Suprapubic skin (tissue), 4 donors: ENCODE measurements around the gene GSG1. TPM values are rescaled to one million over a fixed set of nuclear protein-coding genes. Genes with fewer than 3 reads are reported as not detected.
A peak's percentile ranks its signal among the peaks of the same experiment; 100 is the strongest.
"Not testable (repeated sequence)": the region's sequence is repeated elsewhere in the genome, so short reads cannot be mapped to it uniquely, and the experiment has no call there.

Experiments
- DNase-seq, 2 donors: peaks; one replicate each; pipeline ENCODE4 v3.0.0-alpha.2; 2019; ENCODE audit warnings: low spot score in 2 of 2
- H3K27ac ChIP-seq: fragments of 200-600 bp; sonication (generic); one replicate; pipeline ENCODE4 v1.5.1; 2019
- H3K27me3 ChIP-seq: fragments of 200-600 bp; sonication (generic); one replicate; pipeline ENCODE4 v1.5.1; 2019
- H3K36me3 ChIP-seq: fragments of 200-600 bp; sonication (generic); one replicate; pipeline ENCODE4 v1.5.1; 2019
- H3K4me1 ChIP-seq: fragments of 200-600 bp; sonication (generic); one replicate; pipeline ENCODE4 v1.5.1; 2019
- H3K4me3 ChIP-seq: fragments of 200-600 bp; sonication (generic); one replicate; pipeline ENCODE4 v1.5.1; 2019; ENCODE audit warnings: mild to moderate bottlenecking
- H3K9me3 ChIP-seq: fragments of 200-600 bp; sonication (generic); one replicate; pipeline ENCODE4 v1.5.1; 2019
- EP300 ChIP-seq: sonication (generic); formaldehyde crosslinking; IDR thresholded peaks from one replicate; pipeline ENCODE4 v1.6.1; 2017; ENCODE audit warnings: antibody characterized with exemption
- POLR2A ChIP-seq, 2 donors: fragments of 450-650 bp; IDR thresholded peaks; one replicate each; pipeline ENCODE4 v1.6.1; 2017; ENCODE audit warnings: antibody characterized with exemption in 2 of 2, mild to moderate bottlenecking in 2 of 2, moderate library complexity in 2 of 2
- POLR2AphosphoS5 ChIP-seq, 3 donors: sonication (generic); formaldehyde crosslinking; IDR thresholded peaks; one replicate each; pipeline ENCODE4 v1.6.1; 2017; ENCODE audit warnings: antibody characterized with exemption in 3 of 3
- WGBS: methylation state at CpG from one replicate; pipeline ENCODE4 v1.1.5; 2018; 5-methylcytosine and 5-hydroxymethylcytosine counted together
- total RNA-seq, 4 donors: library from RNA; depleted of rRNA; stranded (reverse); fragments of >200 nt; gene quantifications; one replicate each; pipeline ENCODE4 v1.1.0, GENCODE V29; 2016
- TF ChIP-seq, protein P1 (sequence below), 2 donors: fragments of 200-600 bp in 1 of 2; fragments of 450-650 bp in 1 of 2; sonication (generic) in 1 of 2; IDR thresholded peaks; one replicate each; pipeline ENCODE4 v1.5.1; 2016 to 2019; ENCODE audit warnings: antibody characterized with exemption in 2 of 2, mild to moderate bottlenecking in 1 of 2, moderate library complexity in 1 of 2

Gene GSG1
- total RNA-seq, 4 donors from 2014 or later = not detected

DNA sequence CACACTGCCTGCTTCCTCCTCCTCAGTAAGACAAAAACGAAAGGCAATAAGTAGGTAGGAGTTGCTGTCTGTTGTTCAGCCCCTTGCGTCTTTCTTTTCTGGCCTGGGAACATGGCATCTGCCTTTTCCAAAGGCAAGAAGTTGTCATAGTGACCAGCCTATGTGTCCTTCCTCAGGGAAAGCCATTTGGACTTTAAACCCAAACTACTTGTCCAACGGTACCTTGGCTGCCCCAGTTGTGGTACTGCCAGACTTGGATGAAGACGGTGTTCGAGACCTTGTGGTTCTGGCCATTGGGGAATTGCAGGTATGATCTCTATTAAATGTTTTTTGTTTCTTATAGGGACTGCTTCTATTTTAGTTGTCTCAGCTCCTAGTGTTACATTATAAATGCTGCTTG lies 40.8 kb downstream of the GSG1 start:
- no peaks in the 10 kb centered on the region for H3K9me3 ChIP-seq
- no peaks in the 10 kb centered on the region for H3K27me3 ChIP-seq
- no peak for DNase-seq
- 97% methylated on average over 5 of the region's 5 CpGs for WGBS
- H3K4me3 ChIP-seq = no peak overlapping the region
- peaks cover 30% of the 10 kb centered on the region for H3K36me3 ChIP-seq
- TF ChIP-seq, protein P1, sequence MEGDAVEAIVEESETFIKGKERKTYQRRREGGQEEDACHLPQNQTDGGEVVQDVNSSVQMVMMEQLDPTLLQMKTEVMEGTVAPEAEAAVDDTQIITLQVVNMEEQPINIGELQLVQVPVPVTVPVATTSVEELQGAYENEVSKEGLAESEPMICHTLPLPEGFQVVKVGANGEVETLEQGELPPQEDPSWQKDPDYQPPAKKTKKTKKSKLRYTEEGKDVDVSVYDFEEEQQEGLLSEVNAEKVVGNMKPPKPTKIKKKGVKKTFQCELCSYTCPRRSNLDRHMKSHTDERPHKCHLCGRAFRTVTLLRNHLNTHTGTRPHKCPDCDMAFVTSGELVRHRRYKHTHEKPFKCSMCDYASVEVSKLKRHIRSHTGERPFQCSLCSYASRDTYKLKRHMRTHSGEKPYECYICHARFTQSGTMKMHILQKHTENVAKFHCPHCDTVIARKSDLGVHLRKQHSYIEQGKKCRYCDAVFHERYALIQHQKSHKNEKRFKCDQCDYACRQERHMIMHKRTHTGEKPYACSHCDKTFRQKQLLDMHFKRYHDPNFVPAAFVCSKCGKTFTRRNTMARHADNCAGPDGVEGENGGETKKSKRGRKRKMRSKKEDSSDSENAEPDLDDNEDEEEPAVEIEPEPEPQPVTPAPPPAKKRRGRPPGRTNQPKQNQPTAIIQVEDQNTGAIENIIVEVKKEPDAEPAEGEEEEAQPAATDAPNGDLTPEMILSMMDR (IDR thresholded peaks at IDR 0.05) = no peak
- no peak for TF ChIP-seq POLR2A (IDR thresholded peaks at IDR 0.05)
- TF ChIP-seq POLR2AphosphoS5 (IDR thresholded peaks at IDR 0.05) = no peak
- no peak for TF ChIP-seq EP300
- no peaks in the 10 kb centered on the region for H3K4me1 ChIP-seq
- H3K27ac ChIP-seq = no peak overlapping the region

DNA sequence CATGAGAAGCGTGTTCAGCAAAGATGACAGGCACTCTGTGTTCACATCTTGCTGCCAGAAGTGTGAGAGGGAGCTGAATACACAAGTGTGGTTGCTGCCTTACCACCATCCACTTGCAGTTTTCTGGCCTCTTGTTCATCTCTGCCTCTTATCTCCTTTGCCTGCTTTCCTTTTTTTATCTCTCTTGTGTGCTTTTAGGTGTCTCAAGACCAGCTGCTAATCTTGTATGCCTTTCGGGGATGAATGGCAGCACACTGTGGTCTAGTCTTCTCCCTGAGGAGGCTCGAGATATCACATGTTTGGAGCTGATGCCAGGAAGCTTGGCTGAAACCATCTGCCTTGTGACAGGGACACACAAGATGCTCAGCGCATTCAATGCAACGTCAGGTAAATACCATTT lies 42.1 kb downstream of the GSG1 start:
- H3K4me3 ChIP-seq = no peak overlapping the region
- WGBS = 82% methylated on average over 5 of the region's 5 CpGs
- DNase-seq = no peak
- H3K4me1 ChIP-seq = no peaks in the 10 kb centered on the region
- H3K9me3 ChIP-seq = no peaks in the 10 kb centered on the region
- no peaks in the 10 kb centered on the region for H3K27me3 ChIP-seq
- TF ChIP-seq POLR2AphosphoS5 (IDR thresholded peaks at IDR 0.05) = no peak
- no peak for TF ChIP-seq POLR2A (IDR thresholded peaks at IDR 0.05)
- TF ChIP-seq EP300 = no peak
- TF ChIP-seq, protein P1 (IDR thresholded peaks at IDR 0.05) = no peak
- H3K27ac ChIP-seq = peak overlapping the region; percentile 19
- peaks cover 21% of the 10 kb centered on the region for H3K36me3 ChIP-seq

DNA sequence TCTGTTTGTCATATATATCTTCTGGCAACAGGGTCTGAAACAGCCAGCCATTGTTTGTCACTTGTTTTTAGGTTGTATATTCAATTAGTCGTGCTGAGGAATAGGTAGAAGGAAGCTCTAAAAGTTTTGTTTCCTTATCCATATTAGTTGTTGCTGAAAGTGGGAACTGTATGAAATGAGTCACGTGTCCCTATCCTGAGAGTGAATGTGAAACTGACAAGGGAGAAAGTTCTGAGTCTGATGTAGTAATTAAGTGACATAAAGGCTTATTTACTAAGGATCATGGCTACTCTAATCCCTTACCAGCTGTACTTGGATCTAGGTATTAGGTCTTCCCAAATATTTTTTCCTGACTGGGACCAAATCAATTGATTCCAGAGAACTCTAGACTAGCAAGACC lies 42.9 kb downstream of the GSG1 start:
- Histone ChIP-seq H3K27me3 (no peaks in the 10 kb centered on the region), H3K4me3 (no peak overlapping the region), H3K9me3 (no peaks in the 10 kb centered on the region), H3K27ac (no peak overlapping the region), H3K36me3 (peaks cover 22% of the 10 kb centered on the region), H3K4me1 (no peaks in the 10 kb centered on the region)
- 85% methylated on average over 2 of the region's 2 CpGs for WGBS
- TF ChIP-seq, protein P1 (IDR thresholded peaks at IDR 0.05) = no peak
- TF ChIP-seq EP300 = no peak
- TF ChIP-seq POLR2A (IDR thresholded peaks at IDR 0.05) = no peak
- no peak for TF ChIP-seq POLR2AphosphoS5 (IDR thresholded peaks at IDR 0.05)
- DNase-seq = no peak

DNA sequence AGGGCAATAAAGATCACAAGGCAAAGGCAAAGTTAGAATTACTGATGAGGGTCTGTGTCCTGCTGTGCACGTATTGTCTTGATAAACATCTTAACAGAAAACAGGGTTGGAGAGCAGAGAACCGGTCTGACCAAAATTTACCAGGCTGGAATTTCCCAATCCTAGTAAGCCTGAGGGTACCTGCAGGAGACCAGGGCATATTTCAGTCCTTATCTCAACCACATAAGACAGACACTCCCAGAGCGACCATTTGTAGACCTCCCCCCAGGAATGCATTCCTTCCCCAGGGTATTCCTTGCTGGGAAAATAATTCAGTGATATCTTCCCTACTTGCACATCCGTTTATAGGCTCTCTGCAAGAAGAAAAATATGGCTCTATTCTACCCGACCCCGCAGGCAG lies 49.9 kb downstream of the GSG1 start:
- not testable (repeated sequence) for H3K4me3 ChIP-seq, H3K36me3 ChIP-seq, H3K27ac ChIP-seq, H3K9me3 ChIP-seq, DNase-seq, H3K27me3 ChIP-seq
- H3K4me1 ChIP-seq = peaks cover 22% of the 10 kb centered on the region
- 84% methylated on average over 6 of the region's 6 CpGs for WGBS

DNA sequence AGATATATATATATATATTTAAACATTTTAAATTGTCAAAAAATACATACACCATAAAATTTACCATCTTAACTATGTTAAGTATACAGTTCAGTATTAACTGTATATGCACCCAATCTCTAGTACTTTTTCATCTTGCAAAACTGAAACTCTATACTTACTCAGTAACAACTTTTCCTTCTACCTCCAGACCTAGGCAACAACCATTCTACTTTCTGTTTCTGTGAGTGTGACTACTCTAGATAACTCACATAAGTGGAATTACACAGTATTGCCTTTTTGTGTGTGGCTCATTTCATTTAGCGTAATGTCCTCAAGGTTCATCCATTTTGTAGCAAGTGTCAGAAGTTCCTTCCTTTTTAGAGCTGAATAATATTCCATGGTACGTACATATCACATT lies 51.0 kb downstream of the GSG1 start:
- WGBS = 48% methylated on average over 2 of the region's 2 CpGs
- Histone ChIP-seq H3K27ac (no peak overlapping the region), H3K9me3 (no peaks in the 10 kb centered on the region), H3K27me3 (no peaks in the 10 kb centered on the region), H3K4me1 (peaks cover 22% of the 10 kb centered on the region), H3K36me3 (peaks cover 6% of the 10 kb centered on the region), H3K4me3 (no peak overlapping the region)
- no peak for DNase-seq
- TF ChIP-seq, protein P1 (IDR thresholded peaks at IDR 0.05) = no peak
- TF ChIP-seq POLR2AphosphoS5 (IDR thresholded peaks at IDR 0.05) = no peak
- no peak for TF ChIP-seq POLR2A (IDR thresholded peaks at IDR 0.05)
- no peak for TF ChIP-seq EP300

DNA sequence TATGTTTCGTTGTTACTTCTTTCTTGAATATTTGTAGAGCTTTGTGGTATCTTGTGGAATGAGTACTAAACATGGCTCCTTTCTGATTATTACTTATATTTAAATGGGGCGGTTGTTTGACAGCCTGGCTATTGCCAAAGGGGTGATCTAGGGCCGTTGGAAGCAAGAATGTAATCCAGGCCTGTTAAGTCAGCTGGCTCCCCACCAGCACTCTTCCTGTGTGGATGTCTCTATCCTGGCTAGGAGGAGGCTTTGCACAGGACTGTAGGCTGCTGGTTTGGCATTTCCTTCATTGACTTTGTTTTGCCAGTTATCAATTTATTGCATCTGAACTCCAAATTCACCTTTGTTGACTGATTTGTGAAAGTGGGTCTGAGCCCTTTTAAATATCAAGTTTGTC lies 53.7 kb downstream of the GSG1 start:
- H3K4me1 ChIP-seq = peaks cover 35% of the 10 kb centered on the region
- H3K36me3 ChIP-seq = no peaks in the 10 kb centered on the region
- WGBS = 42% methylated on average over 3 of the region's 3 CpGs
- no peaks in the 10 kb centered on the region for H3K27me3 ChIP-seq
- H3K9me3 ChIP-seq = no peaks in the 10 kb centered on the region
- TF ChIP-seq EP300 (no peak), POLR2A (IDR thresholded peaks at IDR 0.05) (no peak), POLR2AphosphoS5 (IDR thresholded peaks at IDR 0.05) (no peak)
- TF ChIP-seq, protein P1 (IDR thresholded peaks at IDR 0.05) = no peak
- DNase-seq = no peak
- H3K4me3 ChIP-seq = no peak overlapping the region
- H3K27ac ChIP-seq = no peak overlapping the region
